Fibroblast of mammary gland (primary cell): Measurements from ENCODE around the gene RS1.

ENCODE experiments used
- DNase-seq: peaks from one replicate; pipeline ENCODE4 v3.0.0-alpha.2; 2010; ENCODE audit warnings: low read depth
- H3K4me3 ChIP-seq: 2 replicates; pipeline ENCODE4 v1.5.1; 2011; ENCODE audit warnings: low read depth, mild to moderate bottlenecking, low read length, moderate library complexity; ENCODE audit not compliant: control insufficient read depth
- TF ChIP-seq, protein P1 (sequence below): conservative IDR thresholded peaks from 2 replicates; pipeline ENCODE4 v1.5.1; 2011; ENCODE audit warnings: low read depth, low read length, inconsistent platforms; ENCODE audit not compliant: control insufficient read depth, insufficient read depth

The RS1 gene

DNA sequence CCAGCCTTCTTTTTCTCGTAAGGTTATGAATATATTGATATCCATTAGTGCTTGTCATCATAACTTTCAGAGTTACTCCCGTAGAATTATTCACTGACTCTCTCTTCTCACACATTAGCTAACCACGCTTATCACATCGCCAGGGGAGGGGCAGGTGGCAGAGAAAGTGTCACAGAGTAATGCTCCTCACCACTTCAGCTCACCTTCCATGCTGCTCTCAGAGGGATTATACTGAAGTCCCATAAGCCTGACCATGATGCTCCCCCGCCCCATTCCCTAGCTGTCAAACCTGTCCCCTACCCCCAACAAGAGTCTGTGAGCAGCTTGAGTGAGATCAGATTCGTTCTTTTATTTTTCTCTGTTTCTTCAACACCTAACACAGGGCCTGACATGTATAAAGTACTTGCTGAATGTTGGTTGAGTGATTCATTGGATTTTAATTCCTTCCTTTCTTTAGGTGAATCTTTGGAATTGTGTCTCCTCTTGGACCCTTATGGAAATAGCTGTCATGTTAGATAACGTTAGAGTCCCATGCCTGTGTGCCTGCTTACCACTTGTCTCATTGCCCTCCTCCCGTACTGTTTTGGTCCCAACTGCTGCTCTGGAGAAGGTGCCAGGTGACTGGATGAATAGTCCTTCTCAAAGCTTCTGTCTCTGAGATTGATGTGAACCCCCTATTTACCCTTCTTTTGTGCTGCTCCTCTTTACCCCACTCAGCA is 55.1 kb downstream of the RS1 start:
- DNase-seq, result no peak
- no peak overlapping the region for H3K4me3 ChIP-seq
- TF ChIP-seq, protein P1, sequence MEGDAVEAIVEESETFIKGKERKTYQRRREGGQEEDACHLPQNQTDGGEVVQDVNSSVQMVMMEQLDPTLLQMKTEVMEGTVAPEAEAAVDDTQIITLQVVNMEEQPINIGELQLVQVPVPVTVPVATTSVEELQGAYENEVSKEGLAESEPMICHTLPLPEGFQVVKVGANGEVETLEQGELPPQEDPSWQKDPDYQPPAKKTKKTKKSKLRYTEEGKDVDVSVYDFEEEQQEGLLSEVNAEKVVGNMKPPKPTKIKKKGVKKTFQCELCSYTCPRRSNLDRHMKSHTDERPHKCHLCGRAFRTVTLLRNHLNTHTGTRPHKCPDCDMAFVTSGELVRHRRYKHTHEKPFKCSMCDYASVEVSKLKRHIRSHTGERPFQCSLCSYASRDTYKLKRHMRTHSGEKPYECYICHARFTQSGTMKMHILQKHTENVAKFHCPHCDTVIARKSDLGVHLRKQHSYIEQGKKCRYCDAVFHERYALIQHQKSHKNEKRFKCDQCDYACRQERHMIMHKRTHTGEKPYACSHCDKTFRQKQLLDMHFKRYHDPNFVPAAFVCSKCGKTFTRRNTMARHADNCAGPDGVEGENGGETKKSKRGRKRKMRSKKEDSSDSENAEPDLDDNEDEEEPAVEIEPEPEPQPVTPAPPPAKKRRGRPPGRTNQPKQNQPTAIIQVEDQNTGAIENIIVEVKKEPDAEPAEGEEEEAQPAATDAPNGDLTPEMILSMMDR, result no peak

DNA sequence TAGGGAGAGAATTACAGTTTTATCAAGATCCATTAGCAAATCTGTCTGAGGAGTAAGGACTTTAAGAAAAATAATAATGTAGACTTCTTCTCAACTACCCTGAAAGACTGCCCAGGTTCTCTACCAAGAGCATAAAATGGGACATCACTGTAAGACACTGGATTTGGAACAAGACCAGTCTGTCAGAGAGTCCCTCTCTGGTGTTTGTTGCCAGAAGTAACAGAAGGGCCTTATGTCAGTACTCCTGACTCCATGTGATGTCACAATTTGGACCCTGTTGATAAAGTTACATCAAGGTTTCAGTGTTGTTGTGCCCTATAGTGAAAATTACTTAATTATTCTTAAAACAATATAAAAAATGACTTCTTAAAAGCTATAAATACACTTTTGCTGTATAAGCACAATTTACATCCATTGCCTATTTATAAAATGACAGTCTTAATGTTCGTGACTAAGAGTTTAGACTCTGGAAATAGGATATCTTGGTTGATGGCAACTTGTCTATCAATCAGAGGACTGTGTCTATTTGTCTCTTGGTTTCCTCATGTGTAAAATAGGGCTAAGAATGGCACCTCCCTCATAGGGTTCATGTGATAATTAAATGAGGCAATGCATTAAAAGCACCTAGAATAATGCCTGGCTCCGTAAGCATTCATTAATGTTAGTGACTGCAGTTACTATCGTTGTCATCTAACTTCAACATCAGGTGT is 57.8 kb downstream of the RS1 start:
- DNase-seq, result no peak
- no peak overlapping the region for H3K4me3 ChIP-seq
- TF ChIP-seq, protein P1, result no peak

DNA sequence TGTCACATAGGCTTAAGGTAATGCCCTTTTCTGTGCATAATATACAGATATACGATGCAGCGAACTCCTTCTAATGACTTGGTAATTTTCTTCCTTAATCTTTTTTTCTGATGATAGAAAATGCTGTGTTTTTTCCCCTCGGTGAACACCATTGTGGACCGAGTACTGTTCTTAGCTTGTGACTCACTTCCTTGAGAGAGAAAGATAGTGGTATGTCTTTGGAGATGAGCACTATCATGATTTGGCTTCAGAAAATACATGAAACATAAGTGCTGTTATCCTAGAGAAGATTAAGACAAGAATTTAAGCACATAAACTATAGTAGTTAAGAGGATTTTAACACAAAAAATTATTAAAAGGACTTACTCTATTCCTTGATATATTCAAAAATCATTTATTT is 63.9 kb downstream of the RS1 start:
- no peak overlapping the region for H3K4me3 ChIP-seq
- no peak for DNase-seq
- TF ChIP-seq, protein P1, result no peak

DNA sequence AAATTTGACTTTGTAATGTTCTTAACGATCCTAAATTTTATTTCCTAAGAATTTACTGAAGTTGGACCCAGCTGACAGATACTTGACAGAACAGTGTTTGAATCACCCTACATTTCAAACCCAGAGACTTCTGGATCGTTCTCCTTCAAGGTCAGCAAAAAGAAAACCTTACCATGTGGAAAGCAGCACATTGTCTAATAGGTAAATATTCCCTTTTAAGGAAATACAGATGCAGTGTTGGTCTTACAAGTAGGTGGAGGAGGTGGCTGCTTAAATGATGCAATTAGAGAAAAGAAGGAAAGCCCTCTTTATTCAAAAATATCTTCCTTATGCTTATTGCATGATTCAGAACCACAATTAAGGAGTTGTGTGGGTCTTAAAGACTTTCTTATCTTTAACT is 73.5 kb downstream of the RS1 start:
- no peak for DNase-seq
- no peak overlapping the region for H3K4me3 ChIP-seq
- TF ChIP-seq, protein P1, result no peak

DNA sequence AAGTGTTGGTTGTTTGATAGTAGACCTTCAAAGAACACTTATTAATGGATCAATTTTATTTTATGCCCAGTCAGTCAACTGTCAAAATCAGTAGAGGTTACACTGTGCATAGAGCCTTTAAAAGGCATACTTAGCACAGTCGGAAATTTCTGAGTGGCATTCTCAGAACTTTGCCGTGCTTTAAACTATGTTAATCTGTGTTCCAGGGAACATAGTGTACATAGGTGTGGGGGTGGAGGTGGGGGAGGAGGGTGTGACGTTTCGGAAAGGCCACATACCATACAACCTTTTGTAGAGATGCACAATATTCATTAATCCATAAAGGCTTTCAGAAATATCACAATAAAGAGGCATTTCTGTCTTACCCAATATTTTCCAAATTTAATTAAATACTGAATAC is 75.8 kb downstream of the RS1 start:
- TF ChIP-seq, protein P1, result no peak

DNA sequence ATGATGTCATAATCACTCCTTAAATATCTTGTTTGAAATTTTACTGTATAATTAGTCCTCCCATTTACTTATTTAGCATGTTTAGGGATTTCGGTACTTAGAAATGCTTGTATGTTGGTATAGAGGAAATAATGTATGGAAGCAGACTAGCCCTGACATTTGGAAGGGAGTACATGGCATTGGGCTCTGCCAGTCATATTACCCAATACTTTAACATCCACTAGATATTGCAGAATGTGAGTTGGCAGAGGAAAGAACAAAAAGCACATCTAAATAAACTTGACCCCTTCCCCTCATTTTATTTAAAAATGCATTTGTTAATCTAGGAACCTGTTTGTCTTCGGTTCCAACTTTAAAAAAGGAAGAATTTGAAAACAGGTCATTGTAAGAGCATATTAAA is 77.8 kb downstream of the RS1 start:
- no peak for DNase-seq
- TF ChIP-seq, protein P1, result no peak
- no peak overlapping the region for H3K4me3 ChIP-seq

More for the DNA sequence above, 75.8 kb downstream of the RS1 start:
- H3K4me3 ChIP-seq, result no peak overlapping the region
- no peak for DNase-seq

DNA sequence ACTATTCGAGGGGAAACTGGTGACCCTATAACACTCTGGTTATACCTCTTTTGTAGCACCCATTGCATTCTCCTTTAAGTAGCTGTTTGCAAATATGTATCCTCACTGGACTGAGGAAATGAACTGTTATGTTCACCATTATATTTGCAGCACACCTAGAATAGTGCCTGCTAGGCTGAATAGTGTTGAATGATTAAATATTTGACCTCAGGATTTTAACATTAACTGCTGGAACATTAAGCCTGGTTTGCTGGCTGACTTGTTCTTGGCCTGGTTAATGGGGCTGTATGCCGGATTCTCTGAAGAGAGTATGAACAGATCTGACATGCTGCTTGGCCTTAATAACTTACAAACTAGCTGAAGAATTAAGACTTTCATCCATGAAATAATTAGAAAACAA is 80.1 kb downstream of the RS1 start:
- DNase-seq, result no peak
- H3K4me3 ChIP-seq, result no peak overlapping the region
- TF ChIP-seq, protein P1, result no peak
